GM19023 (cell line): Measurements from ENCODE around the gene PPP1R3G.
"Not testable (repeated sequence)": the region's sequence is repeated elsewhere in the genome, so short reads cannot be mapped to it uniquely, and the experiment has no call there.

Experiments used
- ATAC-seq: cut with Tn5 transposase; IDR thresholded peaks from one replicate; pipeline ENCODE4 v1.9.1; 2021; ENCODE audit warnings: mild to moderate bottlenecking, moderate library complexity; ENCODE audit not compliant: unreplicated experiment

Gene PPP1R3G

DNA sequence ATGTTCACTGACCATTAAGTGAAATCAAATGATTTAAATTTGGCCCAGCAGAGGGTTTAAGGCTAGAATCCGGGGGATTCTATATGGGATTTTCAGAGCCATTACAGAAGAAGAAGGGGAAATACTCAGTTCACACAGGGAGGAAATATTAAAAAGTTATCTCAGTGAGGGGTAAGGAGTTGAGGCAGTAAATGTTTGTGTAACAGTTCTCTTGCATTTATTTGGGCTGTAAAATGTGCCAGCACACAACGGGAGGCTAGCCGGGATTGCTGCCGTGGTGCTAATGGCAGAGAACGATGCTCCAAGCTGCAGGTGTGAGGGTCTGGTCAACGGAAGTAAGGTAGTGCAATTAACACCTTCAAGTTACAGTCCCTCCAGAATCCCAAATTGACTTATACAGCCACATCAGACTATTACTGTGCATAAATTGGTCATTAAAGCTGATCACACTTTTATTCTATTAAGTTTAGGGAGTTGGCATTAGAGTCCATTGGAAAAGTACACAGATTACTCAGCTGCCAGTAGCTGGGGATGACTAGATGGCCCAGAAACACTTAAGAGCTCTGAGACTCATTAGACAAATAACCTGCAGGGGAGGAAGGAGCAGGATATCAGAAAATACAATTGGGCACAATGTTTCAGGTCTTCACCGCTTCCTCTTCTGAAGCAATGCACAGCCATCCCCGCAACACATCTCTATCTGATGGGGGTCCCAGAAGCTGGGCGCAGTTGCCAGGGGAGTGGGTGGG, 31.3 kb downstream of the PPP1R3G start:
- ATAC-seq, result no peak

DNA sequence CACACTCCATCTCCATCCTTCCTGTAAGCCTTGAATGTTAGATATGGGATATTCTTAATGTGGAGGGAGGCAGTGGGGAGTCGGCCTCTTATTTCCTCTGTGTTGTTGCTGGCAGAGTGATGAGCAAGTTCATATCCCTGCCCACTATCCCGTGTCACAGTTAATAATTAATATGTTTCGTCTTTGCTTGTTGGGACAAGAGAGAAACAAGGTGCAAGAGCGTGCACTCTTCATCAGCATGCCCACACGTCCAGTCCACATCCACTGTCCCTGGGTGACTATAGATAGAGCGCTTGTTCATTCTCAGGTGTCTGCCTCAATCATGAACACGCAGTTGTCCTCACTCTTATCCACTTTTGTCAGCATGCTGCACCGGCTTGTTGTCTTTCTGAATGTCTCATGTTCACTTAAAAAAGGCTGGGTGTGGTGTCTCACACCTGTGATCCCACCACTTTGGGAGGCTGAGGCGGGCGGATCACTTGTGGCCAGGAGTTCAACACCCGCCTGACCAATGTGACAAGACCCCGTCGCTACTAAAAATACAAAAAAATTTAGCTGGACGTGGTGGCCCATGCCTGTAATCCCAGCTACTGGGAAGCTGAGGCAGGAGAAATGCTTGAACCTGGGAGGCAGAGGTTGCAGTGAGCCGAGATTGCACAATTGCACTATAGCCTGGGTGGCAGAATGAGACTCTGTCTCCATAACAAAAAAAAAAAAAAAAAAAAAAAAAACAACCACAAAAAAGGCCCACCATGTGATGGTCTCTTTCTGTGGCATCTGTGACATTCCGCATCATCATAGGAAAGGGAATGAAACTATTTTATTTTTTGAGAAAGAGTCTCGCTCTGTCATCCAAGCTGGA, 34.2 kb downstream of the PPP1R3G start:
- no peak for ATAC-seq

GRCh38 chr6:5120011-5120410, 34.9 kb downstream of the PPP1R3G start:
- ATAC-seq, result no peak

- not testable (repeated sequence) for ATAC-seq
These were observed 35.4 kb downstream of the PPP1R3G start for GRCh38 chr6:5120543-5120942.

DNA sequence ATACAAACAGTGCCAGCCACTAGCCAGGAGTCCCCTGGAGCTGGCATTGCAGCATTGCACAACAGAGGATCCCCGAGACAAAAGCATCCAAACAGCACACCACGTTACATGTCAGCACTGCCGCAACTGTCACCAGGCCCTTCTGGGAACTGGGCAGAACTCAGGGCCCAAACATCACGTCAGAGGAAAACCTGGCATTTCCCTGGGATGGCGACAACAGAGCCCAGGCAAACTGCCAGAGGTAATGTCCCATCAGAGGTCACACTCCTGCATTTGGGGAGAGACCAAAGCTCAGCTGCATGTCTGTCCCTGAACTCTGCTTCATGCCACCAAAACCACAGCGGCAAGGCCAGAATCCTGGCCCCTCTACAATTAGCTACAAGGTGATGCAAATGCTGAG, 36.3 kb downstream of the PPP1R3G start:
- no peak for ATAC-seq

DNA sequence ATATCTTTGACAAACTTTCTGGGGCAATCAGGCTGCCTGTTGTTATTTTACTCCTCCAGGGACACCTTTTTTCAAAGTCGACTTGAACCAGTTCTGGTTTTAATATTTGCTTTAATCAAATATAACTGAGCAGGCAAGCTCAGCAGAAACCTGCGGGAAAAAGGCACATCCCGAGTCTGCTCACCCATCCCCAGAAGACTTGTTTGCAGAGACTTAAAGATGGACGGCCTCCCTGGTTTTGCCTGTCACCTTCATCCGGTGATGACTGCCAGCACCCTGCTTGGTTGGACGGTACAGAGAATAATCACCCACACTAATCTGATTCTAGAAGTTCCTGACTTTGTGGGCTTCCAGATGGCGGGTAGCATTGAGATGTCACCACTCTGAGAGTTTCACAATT, 36.8 kb downstream of the PPP1R3G start:
- no peak for ATAC-seq

GRCh38 chr6:5122504-5123112, 37.5 kb downstream of the PPP1R3G start:
- no peak for ATAC-seq

DNA sequence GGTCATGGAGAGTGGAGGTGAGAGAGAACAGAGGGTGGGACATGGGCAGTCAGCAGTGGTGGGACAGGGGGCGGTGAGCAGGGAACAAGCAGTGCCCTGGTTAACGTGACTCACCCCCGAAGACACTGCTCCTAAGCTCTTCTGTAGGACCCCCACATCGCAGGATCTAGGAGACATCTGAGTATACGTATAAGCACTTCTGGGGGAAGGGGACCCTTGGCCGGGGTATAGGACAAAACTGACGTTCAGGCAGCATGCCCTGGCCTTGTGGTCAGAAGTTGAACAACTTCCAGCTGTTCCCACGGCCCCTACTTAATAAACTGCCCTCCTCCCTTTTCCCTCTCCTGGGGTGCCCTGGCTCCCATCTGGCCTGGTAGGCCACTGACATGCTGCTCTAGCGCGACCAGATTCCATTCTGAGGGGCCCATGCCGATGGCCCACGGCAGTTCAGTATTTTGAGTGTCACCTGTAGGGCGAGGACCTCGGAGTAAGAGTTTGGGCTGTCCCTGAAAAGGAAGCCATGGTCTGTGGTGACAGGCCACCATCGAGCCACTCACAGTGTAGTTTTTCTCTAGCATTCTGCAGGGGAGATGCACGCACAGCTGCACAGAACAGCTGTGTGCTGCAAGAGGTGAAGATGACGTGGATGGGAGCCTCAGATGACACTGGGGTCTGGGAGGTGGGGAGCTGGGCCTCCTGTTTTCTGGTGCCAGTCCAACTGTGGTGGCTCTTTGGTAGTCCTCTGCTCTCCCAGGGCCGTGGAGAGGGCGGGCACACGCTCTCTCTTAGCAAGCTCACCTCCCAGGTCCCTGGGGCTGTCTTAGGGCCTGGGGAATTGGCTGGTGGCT, 38.4 kb downstream of the PPP1R3G start:
- no peak for ATAC-seq

DNA sequence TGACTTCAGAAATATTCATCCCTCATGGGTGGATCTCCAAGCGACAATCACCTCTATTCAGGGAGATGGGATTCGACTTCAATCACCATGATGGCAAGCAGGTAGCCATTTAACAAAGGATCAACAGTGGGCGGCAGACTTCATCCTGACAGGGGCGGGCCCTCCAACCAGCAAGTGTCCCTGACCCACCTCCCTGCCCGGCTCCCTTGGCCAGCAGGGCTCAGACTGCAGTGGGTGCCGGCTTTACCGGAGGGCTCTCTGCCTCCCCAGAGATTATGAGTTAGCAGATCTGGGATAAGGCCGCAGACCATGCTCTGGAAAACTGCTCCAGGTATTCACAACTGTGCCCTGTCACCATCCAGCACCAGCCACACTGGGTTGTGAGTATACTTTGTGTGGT, 39.4 kb downstream of the PPP1R3G start:
- no peak for ATAC-seq

GRCh38 chr6:5125152-5126006, 40.2 kb downstream of the PPP1R3G start:
- no peak for ATAC-seq

DNA sequence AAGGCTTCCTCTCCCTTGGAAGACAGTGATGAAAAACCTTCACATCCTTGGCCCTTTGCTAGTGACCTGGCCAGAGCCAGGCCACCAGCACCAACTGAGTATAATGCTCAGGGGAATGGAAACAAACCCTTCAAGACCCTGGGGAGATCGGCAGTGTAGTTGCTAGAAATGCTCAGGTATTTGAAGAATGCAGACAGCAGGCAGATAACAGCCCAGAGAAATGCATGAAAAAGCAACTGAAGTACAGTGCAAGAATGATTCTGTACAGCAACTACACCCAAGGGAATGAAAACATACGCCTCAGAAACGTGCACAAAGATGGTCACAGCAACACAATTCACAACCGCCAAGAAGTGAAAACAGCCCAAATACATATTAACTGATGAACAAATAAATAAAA, 41.1 kb downstream of the PPP1R3G start:
- ATAC-seq, result no peak

DNA sequence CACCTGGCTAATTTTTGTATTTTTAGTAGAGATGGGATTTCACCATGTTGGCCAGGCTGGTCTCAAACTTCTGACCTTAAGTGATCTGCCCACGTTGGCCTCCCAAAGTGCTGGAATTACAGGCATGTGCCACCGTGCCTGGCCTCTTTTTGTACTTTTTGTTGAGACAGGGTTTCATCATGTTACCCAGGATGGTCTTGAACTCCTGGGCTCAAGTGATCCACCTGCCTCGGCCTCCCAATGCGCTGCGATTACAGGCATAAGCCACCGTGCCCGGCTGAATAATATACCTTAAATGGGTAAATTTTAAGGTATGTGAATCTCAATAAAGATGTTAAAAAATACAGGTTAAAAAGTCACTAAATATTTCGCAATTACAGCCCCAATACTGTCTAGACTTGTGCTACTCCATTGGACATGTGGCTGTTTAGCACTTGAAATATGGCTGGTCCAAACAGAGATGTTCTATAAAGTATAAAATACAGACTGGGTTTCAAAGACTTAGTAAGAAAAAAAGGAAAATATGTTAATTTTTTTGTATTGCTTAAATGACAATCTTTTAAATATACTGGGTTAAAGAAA, 42.1 kb downstream of the PPP1R3G start:
- no peak for ATAC-seq

DNA sequence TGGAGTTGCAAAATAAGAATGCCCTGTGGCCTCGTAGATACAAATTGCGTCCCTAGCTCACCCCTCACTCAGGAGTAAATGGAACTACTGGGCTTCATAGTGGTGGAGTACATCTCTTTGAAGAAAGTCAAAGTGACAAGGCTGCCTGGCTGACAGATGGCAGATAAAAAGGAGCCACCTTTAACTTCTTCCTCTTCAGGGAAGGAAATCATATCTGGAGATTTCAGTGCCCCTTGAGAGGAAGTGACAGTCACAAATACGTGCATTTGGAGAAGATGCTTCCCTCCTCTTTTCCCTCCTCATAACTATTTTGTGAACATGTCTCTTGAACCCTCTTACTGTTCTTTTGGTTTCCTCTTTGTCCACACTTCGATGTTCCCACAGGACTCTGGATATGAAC, 43.2 kb downstream of the PPP1R3G start:
- ATAC-seq, result no peak

DNA sequence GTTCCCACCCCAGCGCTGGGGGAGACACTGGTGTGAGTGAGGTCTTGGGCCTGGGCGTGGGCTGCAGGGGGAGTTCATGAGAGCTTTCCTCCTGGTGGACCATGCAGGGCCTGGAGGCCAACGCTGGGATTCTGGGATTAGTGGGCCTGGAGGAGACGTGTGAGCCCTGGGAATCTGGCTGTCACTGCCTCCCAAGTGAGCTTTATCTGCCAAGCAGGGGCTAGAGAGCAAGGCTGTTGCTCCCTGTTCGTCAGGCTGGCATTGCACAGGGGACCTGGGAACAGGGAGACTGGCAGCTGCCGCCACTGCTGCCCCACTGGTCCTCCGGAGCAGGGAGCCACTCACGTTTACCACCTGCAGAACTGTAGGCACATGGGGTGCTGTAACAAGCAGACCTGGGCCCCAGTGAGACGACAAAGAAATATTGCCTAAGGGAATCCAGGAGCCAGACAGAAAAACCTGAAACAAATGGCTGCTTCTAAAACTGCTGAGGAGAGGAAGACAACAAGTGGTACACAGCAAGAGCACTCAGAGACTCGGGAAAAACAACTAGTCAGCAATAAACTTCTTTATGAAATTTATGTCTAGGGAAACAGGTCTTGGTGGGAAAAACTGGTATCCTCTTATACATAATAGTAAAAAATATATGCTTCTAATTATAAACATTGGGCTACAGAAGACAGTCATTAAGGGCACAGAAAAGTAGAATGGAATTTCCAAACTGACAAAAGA, 45.2 kb downstream of the PPP1R3G start:
- ATAC-seq, result no peak

DNA sequence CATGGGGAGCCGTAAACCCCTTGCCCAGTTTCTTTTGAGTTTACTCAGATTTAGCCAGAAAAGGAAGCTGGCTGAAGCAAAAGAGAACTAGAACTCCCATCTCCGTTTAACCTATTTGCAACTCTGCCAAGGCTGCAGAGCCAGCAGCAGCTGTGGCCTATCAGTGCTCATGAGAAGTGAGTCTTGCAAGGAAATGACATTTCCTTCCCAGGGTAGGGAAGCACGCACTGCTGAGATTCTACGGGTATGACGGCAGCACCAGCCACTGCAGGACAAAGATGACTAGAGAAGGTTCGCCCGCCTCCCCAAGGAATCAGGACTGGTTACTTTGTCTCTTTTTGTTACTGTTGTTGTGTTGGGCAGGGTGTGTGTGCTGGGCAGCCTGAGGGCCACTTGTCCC, 47.6 kb downstream of the PPP1R3G start:
- peak; percentile 76 for ATAC-seq

DNA sequence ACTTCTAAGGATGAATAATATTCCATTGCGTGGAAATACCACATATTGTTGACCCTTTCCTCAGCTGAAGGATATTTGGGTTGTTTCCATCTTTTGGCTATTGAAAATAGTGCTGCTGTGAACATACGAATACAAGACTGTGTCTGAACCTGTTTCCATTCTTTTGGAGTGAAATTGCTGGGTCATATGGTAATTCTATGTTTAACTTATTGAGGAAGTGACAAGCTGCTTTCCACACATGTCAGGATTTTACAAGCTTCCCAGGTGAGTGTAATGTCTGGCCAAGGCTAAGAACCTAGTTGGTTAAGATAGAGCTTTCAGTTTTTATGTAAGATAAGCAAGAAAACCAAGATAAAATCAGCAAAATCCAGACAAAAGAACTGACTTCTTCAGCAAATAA, 48.8 kb downstream of the PPP1R3G start:
- ATAC-seq, result no peak

DNA sequence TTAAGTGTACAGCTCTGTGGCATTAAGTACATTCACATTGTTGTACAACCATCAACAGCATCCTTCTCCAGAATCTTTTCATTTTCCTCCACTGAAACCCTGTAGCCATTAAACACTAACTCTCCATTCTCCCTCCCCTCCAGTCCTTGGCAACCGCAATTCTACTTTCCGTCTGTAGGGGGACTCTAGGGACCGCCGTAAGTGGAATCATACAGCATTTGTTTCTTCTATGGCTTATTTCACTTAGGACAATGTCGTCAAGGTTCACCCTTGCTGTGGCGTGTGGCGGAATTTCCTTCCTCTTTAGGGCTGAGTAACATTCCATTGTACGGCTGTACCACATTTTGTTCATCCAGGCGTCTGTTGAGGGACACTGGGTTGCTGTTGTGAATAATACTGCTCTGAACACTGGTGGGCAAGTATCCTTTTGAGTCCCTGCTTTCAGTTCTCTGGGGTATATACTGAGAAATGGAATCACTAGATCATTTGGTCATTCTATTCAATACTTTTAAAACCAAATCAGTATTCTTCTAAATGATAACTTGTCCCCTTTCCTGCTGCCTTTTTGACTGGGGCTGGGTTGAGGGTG, 50.7 kb downstream of the PPP1R3G start:
- ATAC-seq, result no peak

GRCh38 chr6:5136851-5137250, 51.7 kb downstream of the PPP1R3G start:
- ATAC-seq, result no peak
